SK-N-SH (cell line): ENCODE data around the gene MBD6. TPM values are rescaled to one million over a fixed set of nuclear protein-coding genes. Genes with fewer than 3 reads are reported as not detected.

Experiments
- CTCF ChIA-PET: fragments of 300-600, 350-600 bp; formaldehyde crosslinking; extraction: SDS; loops from one replicate; lab custom pipeline; 2021; lab: Yijun Ruan, JAX
- POLR2A ChIA-PET: fragments of 350-600 bp; sonication (Branson Sonifier 250); formaldehyde crosslinking; extraction: SDS; loops from one replicate; lab custom pipeline; 2020; ENCODE audit warnings: antibody characterized with exemption, inconsistent platforms; lab: Yijun Ruan, JAX
- DNase-seq: peaks from one replicate; pipeline ENCODE4 v3.0.0; 2012
- H2AFZ ChIP-seq: fragments of 200-600 bp; sonication (generic); 2 replicates; pipeline ENCODE4 v1.8.1; 2016; ENCODE audit warnings: antibody characterized with exemption, mild to moderate bottlenecking, low read depth
- H3F3A ChIP-seq: fragments of 200-600 bp; sonication (generic); replicated peaks from 2 replicates; pipeline ENCODE3; 2016; ENCODE audit warnings: antibody characterized with exemption, mild to moderate bottlenecking; ENCODE audit not compliant: insufficient read depth
- H3K27ac ChIP-seq, 2 experiments: fragments of 200-500 bp in 1 of 2; fragments of 200-600 bp in 1 of 2; sonication (Bioruptor generic) in 1 of 2; sonication (generic), shearing (Covaris generic) in 1 of 2; 2 replicates each; pipeline versions ENCODE4 v1.5.1 to v1.6.1; 2014 to 2016; ENCODE audit warnings: low read depth in 2 of 2, inconsistent platforms in 1 of 2, low read length in 1 of 2, mild to moderate bottlenecking in 1 of 2, mixed read lengths in 1 of 2
- H3K27me3 ChIP-seq: fragments of 200-600 bp; sonication (generic), shearing (Covaris generic); 2 replicates; pipeline ENCODE4 v1.6.1; 2016; ENCODE audit warnings: mixed run types; ENCODE audit not compliant: insufficient read depth
- H3K36me3 ChIP-seq, 2 experiments: fragments of 200-500 bp in 1 of 2; fragments of 200-600 bp in 1 of 2; sonication (Bioruptor generic) in 1 of 2; sonication (generic) in 1 of 2; replicated peaks in 1 of 2; 2 replicates each; pipeline versions ENCODE3 to v1.5.1; 2014 to 2016; ENCODE audit warnings: low read length in 1 of 2, mild to moderate bottlenecking in 1 of 2; ENCODE audit not compliant: insufficient read depth in 2 of 2, control insufficient read depth in 1 of 2
- H3K4me1 ChIP-seq, 2 experiments: fragments of 200-500 bp in 1 of 2; fragments of 200-600 bp in 1 of 2; sonication (Bioruptor generic) in 1 of 2; sonication (generic), shearing (Covaris generic) in 1 of 2; 2 replicates each; pipeline versions ENCODE4 v1.5.1 to v1.6.1; 2014 to 2016; ENCODE audit warnings: low read depth in 1 of 2, low read length in 1 of 2, mixed run types in 1 of 2; ENCODE audit not compliant: insufficient read depth in 2 of 2, control insufficient read depth in 1 of 2
- H3K4me2 ChIP-seq: fragments of 200-600 bp; sonication (generic), shearing (Covaris generic); 2 replicates; pipeline ENCODE4 v1.6.1; 2017; ENCODE audit warnings: mixed run types
- H3K4me3 ChIP-seq, 2 experiments: fragments of 200-500 bp in 1 of 2; fragments of 200-600 bp in 1 of 2; sonication (Bioruptor generic) in 1 of 2; sonication (generic), shearing (Covaris generic) in 1 of 2; 2 replicates each; pipeline versions ENCODE4 v1.5.1 to v1.8.1; 2014 to 2016; ENCODE audit warnings: low read depth in 2 of 2, inconsistent platforms in 1 of 2, low read length in 1 of 2, mild to moderate bottlenecking in 1 of 2, mixed read lengths in 1 of 2, moderate library complexity in 1 of 2
- H3K79me2 ChIP-seq: fragments of 200-600 bp; sonication (generic); 2 replicates; pipeline ENCODE4 v1.8.1; 2017; ENCODE audit warnings: mild to moderate bottlenecking; ENCODE audit not compliant: insufficient read depth
- H3K9ac ChIP-seq: fragments of 200-600 bp; sonication (generic); 2 replicates; pipeline ENCODE4 v1.6.1; 2017; ENCODE audit warnings: mixed run types
- H3K9me2 ChIP-seq: fragments of 200-600 bp; sonication (generic); 2 replicates; pipeline ENCODE4 v1.6.1; 2017; ENCODE audit warnings: mixed run types
- H3K9me3 ChIP-seq: fragments of 200-600 bp; sonication (generic); 2 replicates; pipeline ENCODE4 v1.6.1; 2017; ENCODE audit warnings: mixed run types, mild to moderate bottlenecking, moderate library complexity
- H4K20me1 ChIP-seq: fragments of 200-600 bp; sonication (generic); 2 replicates; pipeline ENCODE4 v1.6.1; 2017; ENCODE audit warnings: mild to moderate bottlenecking, mixed run types; ENCODE audit not compliant: insufficient read depth
- CHD2 ChIP-seq: fragments of 150-350 bp; IDR thresholded peaks from 2 replicates; pipeline ENCODE4 v1.6.1; 2018; ENCODE audit warnings: low read length; ENCODE audit not compliant: partially characterized antibody
- EP300 ChIP-seq, 2 experiments: IDR thresholded peaks; 2 replicates each; pipeline versions ENCODE4 v1.4.0 to v1.6.1; 2012; ENCODE audit warnings: borderline replicate concordance in 1 of 2, low read depth in 1 of 2, low read length in 1 of 2
- EZH2phosphoT487 ChIP-seq: fragments of 200-600 bp; sonication (generic); IDR thresholded peaks from 2 replicates; pipeline ENCODE4 v1.6.1; 2017; ENCODE audit warnings: low read depth, mixed run types, mild to moderate bottlenecking, antibody characterized with exemption, moderate library complexity, borderline replicate concordance
- FOSL2 ChIP-seq: IDR thresholded peaks from 2 replicates; pipeline ENCODE4 v1.4.0; 2012; ENCODE audit warnings: low read depth, mild to moderate bottlenecking, moderate library complexity, borderline replicate concordance
- GABPA ChIP-seq: IDR thresholded peaks from 2 replicates; pipeline ENCODE4 v1.4.0; 2012; ENCODE audit warnings: low read depth, mild to moderate bottlenecking
- GATA2 ChIP-seq: sonication (generic); formaldehyde crosslinking; IDR thresholded peaks from 2 replicates; pipeline ENCODE4 v1.5.0; 2020; ENCODE audit warnings: mild to moderate bottlenecking, missing genetic modification reagents
- JUND ChIP-seq: IDR thresholded peaks from 2 replicates; pipeline ENCODE4 v1.4.0; 2012
- NFIC ChIP-seq: IDR thresholded peaks from 2 replicates; pipeline ENCODE4 v1.4.0; 2012; ENCODE audit warnings: borderline replicate concordance
- PBX3 ChIP-seq: IDR thresholded peaks from 2 replicates; pipeline ENCODE4; 2012
- RAD21 ChIP-seq: IDR thresholded peaks from 2 replicates; pipeline ENCODE4 v1.6.1; 2012; ENCODE audit warnings: mild to moderate bottlenecking, low read length
- RCOR1 ChIP-seq: fragments of 150-350 bp; IDR thresholded peaks from 2 replicates; pipeline ENCODE4 v1.6.1; 2017; ENCODE audit warnings: antibody characterized with exemption, low read length
- RXRA ChIP-seq: IDR thresholded peaks from 2 replicates; pipeline ENCODE4 v1.4.0; 2012; ENCODE audit warnings: low read depth, mild to moderate bottlenecking, borderline replicate concordance
- SIN3A ChIP-seq: IDR thresholded peaks from 2 replicates; pipeline ENCODE4 v1.6.1; 2012; ENCODE audit warnings: low read depth, mild to moderate bottlenecking, low read length, moderate library complexity, borderline replicate concordance
- SMC3 ChIP-seq: IDR thresholded peaks from 2 replicates; pipeline ENCODE4 v1.6.1; 2012; ENCODE audit warnings: low read depth, low read length, improper control_type of control experiment
- TAF1 ChIP-seq: IDR thresholded peaks from 2 replicates; pipeline ENCODE4 v1.6.1; 2012; ENCODE audit warnings: low read depth, mild to moderate bottlenecking, low read length, moderate library complexity, borderline replicate concordance
- TCF12 ChIP-seq: IDR thresholded peaks from 2 replicates; pipeline ENCODE4 v1.4.0; 2012
- TEAD4 ChIP-seq: IDR thresholded peaks from 2 replicates; pipeline ENCODE4 v1.4.0; 2012; ENCODE audit warnings: mild to moderate bottlenecking, borderline replicate concordance; ENCODE audit not compliant: insufficient read depth
- WGBS: methylation state at CpG from one replicate; pipeline ENCODE4 v1.1.6; 2017; ENCODE audit warnings: low lambda C conversion rate; 5-methylcytosine and 5-hydroxymethylcytosine counted together
- polyA plus RNA-seq, 3 experiments: library from polyadenylated mRNA; depleted of rRNA; stranded (reverse); fragments of >200 nt; gene quantifications; 2 replicates each; pipeline ENCODE4 v1.2.3, GENCODE V29; 2012
- TF ChIP-seq, protein P1 (sequence below): fragments of 150-350 bp; IDR thresholded peaks from 2 replicates; pipeline ENCODE4 v1.6.1; 2016; ENCODE audit warnings: mild to moderate bottlenecking, low read depth, low read length
- TF ChIP-seq, protein P2 (sequence below): IDR thresholded peaks from 2 replicates; pipeline ENCODE4 v1.4.0; 2012; ENCODE audit warnings: low read depth, borderline replicate concordance

The MBD6 gene
- polyA plus RNA-seq, 1 of the 3 experiments (the other 2 are of a cell fraction), result 8.6 TPM

DNA sequence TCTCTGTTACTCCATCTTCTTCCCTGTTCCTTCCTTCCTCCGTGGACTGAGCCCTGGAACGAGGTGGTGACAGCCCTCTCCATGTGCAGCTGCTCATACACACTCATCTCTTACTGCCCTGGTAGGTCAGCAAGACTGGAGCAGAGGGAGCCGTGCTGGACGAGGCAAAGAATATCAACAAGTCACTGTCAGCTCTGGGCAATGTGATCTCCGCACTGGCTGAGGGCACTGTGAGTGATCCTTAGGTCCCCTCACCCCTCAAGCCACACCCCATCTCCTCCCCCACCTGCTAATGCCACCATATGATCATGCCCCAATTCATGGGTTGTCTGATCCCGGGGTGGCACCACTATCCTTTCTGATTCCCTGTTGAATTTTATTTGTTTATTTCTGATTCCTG, 46.2 kb downstream of the MBD6 start:
- peaks cover 16 to 29% of the 10 kb centered on the region in 2 experiments for H3K36me3 ChIP-seq
- DNase-seq, result no peak
- TF ChIP-seq RXRA, result no peak
- no peak for TF ChIP-seq TCF12
- TF ChIP-seq TEAD4, result no peak
- no peak for TF ChIP-seq TAF1
- no peak for TF ChIP-seq FOSL2
- TF ChIP-seq NFIC, result no peak
- no peak for TF ChIP-seq SMC3
- no peak for TF ChIP-seq EZH2phosphoT487
- TF ChIP-seq RAD21, result no peak
- no peak for TF ChIP-seq EP300 (IDR thresholded peaks at IDR 0.05; ENCODE audit: borderline replicate concordance in 1 of 2, low read depth in 1 of 2, low read length in 1 of 2)
- TF ChIP-seq PBX3, result no peak
- TF ChIP-seq, protein P1, sequence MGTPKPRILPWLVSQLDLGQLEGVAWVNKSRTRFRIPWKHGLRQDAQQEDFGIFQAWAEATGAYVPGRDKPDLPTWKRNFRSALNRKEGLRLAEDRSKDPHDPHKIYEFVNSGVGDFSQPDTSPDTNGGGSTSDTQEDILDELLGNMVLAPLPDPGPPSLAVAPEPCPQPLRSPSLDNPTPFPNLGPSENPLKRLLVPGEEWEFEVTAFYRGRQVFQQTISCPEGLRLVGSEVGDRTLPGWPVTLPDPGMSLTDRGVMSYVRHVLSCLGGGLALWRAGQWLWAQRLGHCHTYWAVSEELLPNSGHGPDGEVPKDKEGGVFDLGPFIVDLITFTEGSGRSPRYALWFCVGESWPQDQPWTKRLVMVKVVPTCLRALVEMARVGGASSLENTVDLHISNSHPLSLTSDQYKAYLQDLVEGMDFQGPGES, result no peak
- no peak for TF ChIP-seq GABPA
- TF ChIP-seq, protein P2, sequence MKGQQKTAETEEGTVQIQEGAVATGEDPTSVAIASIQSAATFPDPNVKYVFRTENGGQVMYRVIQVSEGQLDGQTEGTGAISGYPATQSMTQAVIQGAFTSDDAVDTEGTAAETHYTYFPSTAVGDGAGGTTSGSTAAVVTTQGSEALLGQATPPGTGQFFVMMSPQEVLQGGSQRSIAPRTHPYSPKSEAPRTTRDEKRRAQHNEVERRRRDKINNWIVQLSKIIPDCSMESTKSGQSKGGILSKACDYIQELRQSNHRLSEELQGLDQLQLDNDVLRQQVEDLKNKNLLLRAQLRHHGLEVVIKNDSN, result no peak
- no peak for TF ChIP-seq GATA2 (CRISPR knock-in tag)
- TF ChIP-seq RCOR1, result no peak
- no peak for TF ChIP-seq CHD2
- no peak for TF ChIP-seq JUND
- TF ChIP-seq SIN3A, result no peak
- no peak overlapping the region for H3K27ac ChIP-seq
- no peaks in the 10 kb centered on the region for H3K9me3 ChIP-seq
- POLR2A ChIA-PET, result no interaction called here
- H3F3A ChIP-seq, result no peaks in the 10 kb centered on the region
- 86% methylated on average over 6 of the region's 6 CpGs for WGBS
- H3K4me1 ChIP-seq, result no peaks in the 10 kb centered on the region
- H3K4me3 ChIP-seq, result no peak overlapping the region
- no peaks in the 10 kb centered on the region for H3K79me2 ChIP-seq
- no peak overlapping the region for H3K9ac ChIP-seq
- no peaks in the 10 kb centered on the region for H4K20me1 ChIP-seq
- CTCF ChIA-PET, result interaction anchor here (11.3 kb wide), 1 partner anchor 14 kb away, joined by 110 read pairs; no protein-coding TSS in a partner anchor
- H3K27me3 ChIP-seq, result no peaks in the 10 kb centered on the region
- no peaks in the 10 kb centered on the region for H3K9me2 ChIP-seq
- no peak overlapping the region for H3K4me2 ChIP-seq
- no peak overlapping the region for H2AFZ ChIP-seq
